Sigmoid colon (tissue), 4 donors: ENCODE measurements around the gene SH2D2A.

ENCODE experiments used
- CTCF ChIP-seq, 4 experiments: fragments of 450-650 bp in 3 of 4; fragments of 200-600 bp in 1 of 4; IDR thresholded peaks; one replicate each; pipeline ENCODE4 v1.5.1; 2016 to 2019; ENCODE audit warnings: antibody characterized with exemption in 4 of 4, mild to moderate bottlenecking in 3 of 4, moderate library complexity in 2 of 4
- EP300 ChIP-seq, 4 donors: sonication (generic); formaldehyde crosslinking; IDR thresholded peaks; one replicate each; pipeline ENCODE4 v1.6.1; 2017; ENCODE audit warnings: antibody characterized with exemption in 4 of 4
- POLR2A ChIP-seq, 2 donors: fragments of 450-650 bp; IDR thresholded peaks; one replicate each; pipeline ENCODE4 v1.6.1; 2016; ENCODE audit warnings: antibody characterized with exemption in 2 of 2, mild to moderate bottlenecking in 2 of 2, moderate library complexity in 2 of 2
- POLR2AphosphoS5 ChIP-seq, 4 donors: sonication (generic); formaldehyde crosslinking; IDR thresholded peaks; one replicate each; pipeline ENCODE4 v1.6.1; 2017; ENCODE audit warnings: antibody characterized with exemption in 4 of 4

DNA sequence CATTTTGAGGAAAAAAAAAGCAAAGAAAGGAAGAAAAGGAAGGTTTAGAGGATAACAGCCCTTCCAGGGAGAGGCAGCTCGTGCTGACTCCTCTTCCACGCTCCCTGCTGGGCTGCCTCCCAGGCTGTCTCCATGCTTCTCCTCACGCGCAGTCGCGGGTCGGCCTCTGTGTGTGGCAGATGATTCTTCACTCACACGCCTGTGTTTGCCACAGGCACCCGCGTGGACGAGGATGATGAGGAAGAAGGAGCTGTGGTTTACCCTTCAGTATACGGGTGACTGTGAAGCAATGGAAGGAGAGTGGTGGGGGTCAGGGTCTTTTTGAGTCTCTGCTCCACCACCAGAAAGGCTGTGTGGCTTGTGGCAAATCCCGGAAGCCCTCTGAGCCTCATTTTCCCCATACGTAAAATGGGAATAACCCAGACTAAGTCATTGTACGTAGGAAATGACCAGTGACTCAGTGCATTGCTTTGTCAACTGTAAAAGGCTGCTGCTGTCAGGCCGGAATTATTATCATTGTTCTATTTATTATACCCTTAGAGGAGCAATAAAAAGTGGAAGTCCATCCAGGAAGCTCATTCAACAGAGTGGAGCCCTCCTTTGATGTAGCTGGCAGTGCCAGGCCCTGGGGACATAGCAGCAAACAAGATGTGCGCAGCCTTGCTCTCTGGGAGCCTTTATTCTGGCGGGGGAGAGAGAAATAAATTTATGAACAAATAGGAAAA lies 11.9 kb upstream of the SH2D2A start:
- TF ChIP-seq CTCF (IDR thresholded peaks at IDR 0.05) (no peak), POLR2AphosphoS5 (IDR thresholded peaks at IDR 0.05) (no peak), POLR2A (IDR thresholded peaks at IDR 0.05) (no peak), EP300 (IDR thresholded peaks at IDR 0.05) (no peak)
